Germinal center (tissue), 1 donor: Measurements from ENCODE around the gene PKD2L2.
"Not testable (repeated sequence)": the region's sequence is repeated elsewhere in the genome, so short reads cannot be mapped to it uniquely, and the experiment has no call there.

Experiments
- DNase-seq: peaks from one replicate; pipeline ENCODE4 v3.0.0; 2012; ENCODE audit warnings: mixed read lengths, low spot score

PKD2L2 gene

GRCh38 chr5:137888863-137889759, at the start of gene PKD2L2:
Gene PKD2L2 (plus strand): TSS chr5:137889457. CDS start chr5:137889492, 35 bp downstream.
- peak; percentile 80 for DNase-seq

- no peak for DNase-seq
Measured at GRCh38 chr5:137842296-137842695, 47.0 kb upstream of the PKD2L2 start.

DNA sequence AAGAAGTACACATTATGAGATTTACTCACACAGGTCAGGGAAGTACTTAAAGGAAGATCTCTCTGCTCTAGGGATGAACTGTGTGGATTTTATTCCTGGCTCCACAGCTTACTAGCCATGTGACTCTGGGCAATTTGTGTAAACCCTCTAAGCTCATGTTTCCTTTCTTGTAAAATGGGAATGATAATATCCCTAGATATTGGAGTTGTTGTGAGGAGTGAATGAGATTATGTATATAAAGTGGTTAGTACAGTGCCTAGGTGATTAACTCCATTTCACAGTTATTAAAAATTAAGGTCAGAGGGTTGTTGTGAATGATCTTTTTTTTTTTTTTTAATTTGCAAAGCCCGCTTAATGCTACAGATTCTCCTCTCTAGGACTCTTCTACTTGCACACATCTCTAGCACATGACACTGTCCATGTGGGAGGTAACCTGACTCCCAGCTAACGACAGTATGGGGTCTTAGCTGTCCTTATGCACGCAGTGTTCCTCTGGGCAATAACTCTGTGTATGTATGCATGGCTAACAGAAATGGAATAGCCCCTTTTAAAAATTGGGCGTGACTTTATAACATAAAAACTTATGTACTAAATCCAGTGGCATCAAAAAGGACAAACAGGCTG, 45.5 kb upstream of the PKD2L2 start:
- no peak for DNase-seq

GRCh38 chr5:137845472-137845871, 43.8 kb upstream of the PKD2L2 start:
- DNase-seq: no peak

DNA sequence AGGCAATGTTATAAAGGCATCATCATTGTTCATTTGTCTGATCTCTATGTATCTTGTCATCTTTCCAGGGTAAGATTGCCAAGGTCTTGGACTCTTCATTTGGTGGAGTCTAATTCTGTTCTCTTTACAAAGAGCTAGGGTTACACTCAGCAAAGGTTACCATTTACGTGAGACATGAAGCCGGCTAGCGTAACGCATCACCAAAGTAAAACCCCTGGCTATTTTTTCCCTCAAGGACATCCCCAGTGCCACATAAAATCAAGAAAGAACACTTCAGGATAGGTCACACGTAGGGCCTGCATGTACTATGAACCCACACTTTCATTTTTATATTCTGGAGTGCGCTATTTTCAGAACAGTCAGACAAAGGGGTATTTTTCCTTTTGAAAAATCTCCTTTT, 41.6 kb upstream of the PKD2L2 start:
- no peak for DNase-seq

DNA sequence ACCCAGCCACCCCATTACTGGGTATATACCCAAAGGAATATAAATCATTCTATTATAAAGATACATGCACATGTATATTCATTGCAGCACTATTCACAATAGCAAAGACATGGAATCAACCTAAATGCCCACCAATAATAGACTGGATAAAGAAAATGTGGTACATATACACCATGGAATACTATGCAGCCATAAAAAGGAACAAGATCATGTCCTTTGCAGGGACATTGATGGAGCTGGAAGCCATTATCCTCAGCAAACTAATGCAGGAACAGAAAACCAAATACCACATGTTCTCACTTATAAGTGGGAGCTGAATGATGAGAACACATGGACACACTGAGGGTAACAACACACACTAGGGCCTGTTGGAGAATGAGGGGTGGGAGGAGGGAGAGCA, 36.1 kb upstream of the PKD2L2 start:
- not testable (repeated sequence) for DNase-seq

- no peak for DNase-seq
Measured at GRCh38 chr5:137856201-137856600, 33.1 kb upstream of the PKD2L2 start.

DNA sequence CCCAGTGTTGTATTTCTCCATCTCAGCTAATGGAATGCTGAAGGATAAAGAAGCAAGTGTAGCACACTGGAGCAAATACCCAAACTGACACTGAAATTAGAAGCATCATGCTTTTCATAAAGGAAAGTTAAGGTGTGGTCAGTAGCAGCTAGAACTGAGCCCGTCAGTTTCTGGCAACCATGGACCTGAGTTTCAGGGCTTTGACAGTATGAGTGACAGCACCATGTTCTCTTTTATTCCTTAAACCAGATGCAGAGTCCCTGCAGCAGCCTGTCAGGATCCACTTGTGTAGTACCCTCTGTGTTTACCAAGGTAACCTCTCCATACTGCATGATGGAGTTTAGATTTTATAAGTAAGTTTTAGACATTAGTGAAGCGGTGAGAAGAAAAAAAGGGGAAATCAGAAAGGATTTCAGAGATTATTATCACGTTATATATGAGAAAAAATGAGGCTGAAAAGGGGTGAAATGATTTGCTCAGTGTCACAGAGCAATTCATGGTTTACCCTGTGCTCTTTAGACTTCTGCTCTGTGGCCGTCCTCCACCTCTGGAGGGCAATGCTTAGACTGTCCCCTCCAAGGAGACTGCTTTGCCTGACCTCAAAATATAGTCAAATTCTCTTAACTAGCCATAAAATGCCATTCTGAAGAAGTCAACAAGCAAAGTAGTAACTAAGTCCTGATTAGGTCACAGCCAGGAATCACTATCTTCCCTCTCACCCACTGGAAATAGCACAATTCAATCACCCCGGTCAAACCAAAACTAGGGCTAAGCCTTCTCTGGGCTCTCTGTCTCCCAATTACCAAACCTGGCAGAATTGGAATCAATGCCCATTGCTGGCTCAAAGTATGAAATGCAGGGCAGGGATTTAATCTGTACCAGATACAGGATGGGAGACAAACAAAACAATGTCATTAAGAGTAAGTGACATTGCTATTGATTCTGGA, 32.1 kb upstream of the PKD2L2 start:
- DNase-seq: no peak

DNA sequence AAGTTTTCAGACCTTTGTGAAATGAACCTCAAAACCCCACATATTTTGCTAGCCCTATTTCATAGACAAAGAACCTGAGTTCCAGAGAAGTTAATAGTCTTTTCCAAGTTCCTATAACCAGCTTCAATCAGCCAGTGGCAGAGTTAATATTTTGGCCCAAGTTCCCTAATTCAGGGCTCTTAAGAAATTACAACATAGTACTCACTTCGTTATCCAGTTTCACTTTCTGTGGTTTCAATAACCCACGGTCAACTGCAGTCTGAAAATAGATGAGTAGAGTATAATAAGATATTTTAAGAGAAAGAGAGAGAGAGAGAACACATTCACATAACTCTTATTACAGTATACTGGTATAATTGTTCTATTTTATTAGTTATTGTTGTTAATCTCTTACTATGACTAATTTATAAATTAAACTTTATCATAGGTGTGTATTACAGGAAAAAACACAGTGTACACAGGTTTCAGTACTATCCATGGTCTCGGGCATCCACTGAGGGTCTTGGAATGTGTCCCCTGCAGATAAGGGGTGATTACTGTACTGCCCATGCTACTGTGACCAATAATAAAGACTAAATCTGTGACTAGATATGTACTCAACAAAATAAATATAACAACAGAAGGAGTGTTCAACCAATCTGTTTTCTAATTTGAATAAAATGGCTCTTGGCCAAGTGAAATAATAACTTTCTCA, 30.9 kb upstream of the PKD2L2 start:
- peak; percentile 26 for DNase-seq

DNA sequence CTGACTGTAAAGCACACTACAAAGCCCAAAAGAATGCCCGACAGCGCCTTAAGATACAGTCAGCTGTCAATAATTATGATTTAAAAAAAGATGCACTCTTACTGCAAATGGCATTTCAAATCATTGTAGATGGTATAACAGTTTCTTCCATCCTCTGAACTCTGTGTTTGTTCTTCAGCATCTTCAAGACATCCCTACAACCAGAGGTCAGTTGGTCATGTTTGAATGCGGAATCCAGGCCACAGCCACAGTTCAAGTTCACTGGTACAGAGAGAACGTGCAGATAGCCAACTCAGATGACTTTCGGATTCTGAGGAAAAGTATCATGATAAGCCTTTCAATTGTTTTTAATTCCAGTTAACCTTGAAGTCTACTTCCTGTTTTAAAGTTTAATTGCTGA, 30.3 kb upstream of the PKD2L2 start:
- no peak for DNase-seq

DNA sequence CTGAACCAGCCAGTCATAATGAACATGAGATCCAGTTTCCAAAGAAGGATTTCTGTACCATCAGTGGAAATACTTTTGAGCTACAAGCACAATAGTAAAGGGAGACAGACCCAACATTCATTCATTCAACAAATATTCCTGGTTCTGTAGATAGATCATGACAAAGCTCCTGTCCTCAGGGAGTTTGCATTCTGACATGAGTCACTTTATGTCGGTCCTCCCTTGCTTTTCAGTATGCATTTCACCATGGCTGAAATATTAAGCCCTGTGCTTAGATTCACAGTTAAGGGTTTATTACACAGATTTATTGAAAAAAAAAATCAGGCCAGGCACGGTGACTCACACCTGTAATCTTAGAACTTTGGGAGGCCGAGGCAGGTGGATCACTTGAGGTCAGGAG, 27.0 kb upstream of the PKD2L2 start:
- no peak for DNase-seq

DNA sequence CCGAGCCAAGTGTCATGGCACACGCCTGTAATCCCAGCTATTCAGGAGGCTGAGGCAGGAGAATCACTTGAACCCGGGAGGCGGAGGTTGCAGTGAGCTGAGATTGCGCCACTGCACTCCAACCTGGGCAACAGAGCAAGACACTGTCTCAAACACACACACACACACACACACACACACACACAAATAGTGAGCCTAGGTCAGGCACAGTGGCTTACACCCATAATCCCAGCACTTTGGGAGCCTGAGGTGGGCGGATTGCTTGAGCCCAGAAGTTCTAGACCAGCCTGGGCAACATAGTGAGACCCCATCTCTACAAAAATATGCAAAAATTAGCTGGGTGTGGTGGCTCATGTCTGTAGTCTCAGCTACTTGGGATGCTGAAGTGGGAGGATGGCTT, 25.6 kb upstream of the PKD2L2 start:
- DNase-seq: not testable (repeated sequence)

DNA sequence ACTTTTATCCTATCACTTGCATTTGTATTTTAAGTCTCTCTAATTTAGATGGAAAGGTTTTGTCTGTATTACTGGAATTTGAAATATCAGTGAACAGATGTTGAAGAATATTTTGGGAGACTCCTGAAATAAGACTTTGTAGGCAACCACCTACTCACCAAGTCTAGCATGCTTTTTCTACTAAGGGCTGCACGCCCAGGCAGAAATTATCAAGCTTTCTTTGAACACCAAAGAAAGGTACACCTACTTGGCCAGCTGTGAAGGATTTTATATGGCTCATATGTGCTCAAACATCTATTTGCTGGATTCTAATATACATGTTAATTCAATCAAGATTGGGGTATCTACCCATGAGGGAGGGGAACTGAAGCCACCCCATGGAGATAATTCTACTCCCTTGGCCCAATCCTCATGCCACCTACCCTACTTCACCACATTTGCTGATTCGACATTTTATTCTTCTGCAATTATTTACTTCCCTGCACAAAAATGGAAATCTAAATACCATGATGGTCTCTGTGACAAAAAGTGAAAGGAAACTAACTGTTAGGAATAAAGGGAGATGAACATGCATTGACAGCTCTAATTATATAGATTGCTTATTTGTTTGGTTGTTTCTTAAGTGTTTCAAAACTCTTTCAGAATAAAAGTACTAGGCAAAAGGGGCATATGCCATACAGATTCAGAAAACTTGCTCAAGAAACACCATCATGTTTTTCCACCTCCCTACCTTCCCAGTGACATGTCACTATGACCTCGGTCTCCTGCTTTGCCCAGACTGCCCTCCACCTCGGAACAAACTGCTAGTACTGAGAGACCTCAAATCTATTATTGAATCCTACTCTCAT, 22.5 kb upstream of the PKD2L2 start:
- no peak for DNase-seq

GRCh38 chr5:137867664-137868063, 21.6 kb upstream of the PKD2L2 start, which contains the start of gene MYOT:
Gene MYOT (plus strand): TSS chr5:137867860. CDS start chr5:137870652, 2,792 bp downstream.
- no peak for DNase-seq

GRCh38 chr5:137870647-137871339, 18.5 kb upstream of the PKD2L2 start:
- no peak for DNase-seq

GRCh38 chr5:137871571-137871970, 17.7 kb upstream of the PKD2L2 start:
- DNase-seq: peak; percentile 38

GRCh38 chr5:137872466-137872865, 16.8 kb upstream of the PKD2L2 start:
- DNase-seq: no peak

GRCh38 chr5:137876101-137876500, 13.2 kb upstream of the PKD2L2 start:
- no peak for DNase-seq

GRCh38 chr5:137880313-137880712, 8.9 kb upstream of the PKD2L2 start:
- no peak for DNase-seq

DNA sequence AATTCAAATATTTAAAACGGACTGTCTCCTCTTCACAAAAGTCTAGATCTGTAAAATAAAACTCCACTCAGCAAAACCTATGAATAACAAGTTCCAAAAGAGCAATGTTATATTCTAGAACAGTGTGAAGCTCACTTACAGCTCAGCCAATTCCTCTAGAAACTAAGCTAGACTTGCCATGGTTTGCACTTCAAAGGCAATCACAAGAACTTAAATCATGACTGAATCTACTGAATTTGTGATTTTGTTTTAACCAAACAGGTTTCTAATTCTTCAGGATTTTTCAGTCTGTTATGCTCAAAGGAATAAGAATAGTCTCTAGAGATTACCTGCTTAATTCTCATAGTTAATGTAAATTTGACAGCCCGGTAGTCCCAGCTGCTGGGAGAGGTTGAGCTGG, 1.4 kb upstream of the PKD2L2 start:
- DNase-seq: no peak
